Astrocyte (in vitro differentiated cells and primary cell): ENCODE measurements around the gene TMED4. TPM values are rescaled to one million over a fixed set of nuclear protein-coding genes. Genes with fewer than 3 reads are reported as not detected.

Experiments
- DNase-seq: peaks from one replicate; pipeline ENCODE4 v3.0.0-alpha.2; 2010; ENCODE audit warnings: low read depth
- FAIRE-seq: peaks from 2 replicates; lab custom pipeline; 2011; peaks lifted over from hg19 to GRCh38; lab: Jason Lieb, UNC
- H2AFZ ChIP-seq: 2 replicates; pipeline ENCODE4 v1.6.0; 2012; ENCODE audit warnings: low read depth, low read length, inconsistent platforms
- H3K27ac ChIP-seq: 2 replicates; pipeline ENCODE4 v1.5.1; 2011; ENCODE audit warnings: low read depth, low read length, inconsistent platforms
- H3K27me3 ChIP-seq: 2 replicates; pipeline ENCODE4 v1.6.0; 2011; ENCODE audit warnings: low read length, inconsistent platforms; ENCODE audit not compliant: insufficient read depth
- H3K36me3 ChIP-seq: 2 replicates; pipeline ENCODE4 v1.5.1; 2011; ENCODE audit warnings: low read length, inconsistent platforms; ENCODE audit not compliant: insufficient read depth
- H3K4me1 ChIP-seq: 2 replicates; pipeline ENCODE4 v1.5.1; 2011; ENCODE audit warnings: low read length, inconsistent platforms; ENCODE audit not compliant: insufficient read depth
- H3K4me2 ChIP-seq: 2 replicates; pipeline ENCODE4 v1.6.0; 2012; ENCODE audit warnings: low read length, inconsistent platforms
- H3K4me3 ChIP-seq: 2 replicates; pipeline ENCODE4 v1.5.1; 2011; ENCODE audit warnings: low read depth, mild to moderate bottlenecking, low read length, inconsistent platforms; ENCODE audit not compliant: insufficient read depth
- H3K79me2 ChIP-seq: 2 replicates; pipeline ENCODE4 v1.6.0; 2012; ENCODE audit warnings: mild to moderate bottlenecking, low read length, inconsistent platforms; ENCODE audit not compliant: insufficient read depth
- H3K9ac ChIP-seq: 2 replicates; pipeline ENCODE4 v1.6.0; 2012; ENCODE audit warnings: mild to moderate bottlenecking, low read length, inconsistent platforms
- H3K9me3 ChIP-seq: 2 replicates; pipeline ENCODE4 v1.5.1; 2012; ENCODE audit warnings: low read depth, mild to moderate bottlenecking, low read length, inconsistent platforms; ENCODE audit not compliant: insufficient read depth
- H4K20me1 ChIP-seq: 2 replicates; pipeline ENCODE4 v1.6.0; 2012; ENCODE audit warnings: low read length, inconsistent platforms; ENCODE audit not compliant: insufficient read depth
- H3K27ac Mint-ChIP-seq: one replicate; pipeline ENCODE4 v1.8.0; 2021; ENCODE audit warnings: mild to moderate bottlenecking, mixed read lengths; ENCODE audit not compliant: unreplicated experiment
- H3K27me3 Mint-ChIP-seq: one replicate; pipeline ENCODE4 v1.8.0; 2021; ENCODE audit warnings: low read depth, mixed read lengths; ENCODE audit not compliant: unreplicated experiment
- H3K36me3 Mint-ChIP-seq: one replicate; pipeline ENCODE4 v1.8.0; 2021; ENCODE audit warnings: low read depth, mixed read lengths; ENCODE audit not compliant: unreplicated experiment
- H3K4me1 Mint-ChIP-seq: one replicate; pipeline ENCODE4 v1.8.0; 2021; ENCODE audit warnings: low read depth, mixed read lengths; ENCODE audit not compliant: unreplicated experiment
- H3K4me3 Mint-ChIP-seq: one replicate; pipeline ENCODE4 v1.8.0; 2021; ENCODE audit warnings: mild to moderate bottlenecking, moderate library complexity, mixed read lengths; ENCODE audit not compliant: unreplicated experiment
- H3K9me3 Mint-ChIP-seq: one replicate; pipeline ENCODE4 v1.8.0; 2021; ENCODE audit warnings: mild to moderate bottlenecking, mixed read lengths; ENCODE audit not compliant: unreplicated experiment
- EZH2 ChIP-seq: IDR thresholded peaks from 2 replicates; pipeline ENCODE4 v1.6.1; 2012; ENCODE audit warnings: mild to moderate bottlenecking, low read length, inconsistent platforms; ENCODE audit not compliant: insufficient read depth
- total RNA-seq: library from RNA; stranded (reverse); gene quantifications from 2 replicates; pipeline ENCODE4 v1.2.1, GENCODE V29; 2021
- TF ChIP-seq, protein P1 (sequence below): IDR thresholded peaks from 2 replicates; pipeline ENCODE4 v1.5.1; 2011; ENCODE audit warnings: low read depth, mild to moderate bottlenecking, inconsistent platforms, low read length, moderate library complexity; ENCODE audit not compliant: insufficient read depth

TMED4 gene
- total RNA-seq, 1 donor from 2014 or later, result 69.2 TPM

GRCh38 chr7:44531421-44532380 lies 50.3 kb downstream of the TMED4 start:
- Histone ChIP-seq H3K36me3 (no peaks in the 10 kb centered on the region), H3K79me2 (no peaks in the 10 kb centered on the region), H3K27me3 (no peaks in the 10 kb centered on the region), H2AFZ (no peak overlapping the region), H4K20me1 (no peaks in the 10 kb centered on the region), H3K4me1 (no peaks in the 10 kb centered on the region), H3K9ac (no peak overlapping the region), H3K9me3 (no peaks in the 10 kb centered on the region), H3K4me3 (no peak overlapping the region), H3K4me2 (no peak overlapping the region), H3K27ac (no peak overlapping the region)
- peaks cover 8% of the 10 kb centered on the region for H3K27me3 Mint-ChIP-seq
- peaks cover 3% of the 10 kb centered on the region for H3K36me3 Mint-ChIP-seq
- TF ChIP-seq EZH2, result no peak
- TF ChIP-seq, protein P1, sequence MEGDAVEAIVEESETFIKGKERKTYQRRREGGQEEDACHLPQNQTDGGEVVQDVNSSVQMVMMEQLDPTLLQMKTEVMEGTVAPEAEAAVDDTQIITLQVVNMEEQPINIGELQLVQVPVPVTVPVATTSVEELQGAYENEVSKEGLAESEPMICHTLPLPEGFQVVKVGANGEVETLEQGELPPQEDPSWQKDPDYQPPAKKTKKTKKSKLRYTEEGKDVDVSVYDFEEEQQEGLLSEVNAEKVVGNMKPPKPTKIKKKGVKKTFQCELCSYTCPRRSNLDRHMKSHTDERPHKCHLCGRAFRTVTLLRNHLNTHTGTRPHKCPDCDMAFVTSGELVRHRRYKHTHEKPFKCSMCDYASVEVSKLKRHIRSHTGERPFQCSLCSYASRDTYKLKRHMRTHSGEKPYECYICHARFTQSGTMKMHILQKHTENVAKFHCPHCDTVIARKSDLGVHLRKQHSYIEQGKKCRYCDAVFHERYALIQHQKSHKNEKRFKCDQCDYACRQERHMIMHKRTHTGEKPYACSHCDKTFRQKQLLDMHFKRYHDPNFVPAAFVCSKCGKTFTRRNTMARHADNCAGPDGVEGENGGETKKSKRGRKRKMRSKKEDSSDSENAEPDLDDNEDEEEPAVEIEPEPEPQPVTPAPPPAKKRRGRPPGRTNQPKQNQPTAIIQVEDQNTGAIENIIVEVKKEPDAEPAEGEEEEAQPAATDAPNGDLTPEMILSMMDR, result no peak
- FAIRE-seq (no peak), DNase-seq (no peak)
- H3K4me3 Mint-ChIP-seq, result no peak overlapping the region
- H3K27ac Mint-ChIP-seq, result no peak overlapping the region
- H3K9me3 Mint-ChIP-seq, result peaks cover 17% of the 10 kb centered on the region
- no peaks in the 10 kb centered on the region for H3K4me1 Mint-ChIP-seq

- no peak overlapping the region for H3K27ac Mint-ChIP-seq
- peaks cover 3% of the 10 kb centered on the region for H3K36me3 Mint-ChIP-seq
These were observed 51.0 kb downstream of the TMED4 start for GRCh38 chr7:44530990-44531389.

More at GRCh38 chr7:44530990-44531389, 51.0 kb downstream of the TMED4 start:
- Mint-ChIP-seq H3K4me3 (no peak overlapping the region), H3K9me3 (peaks cover 19% of the 10 kb centered on the region), H3K4me1 (no peaks in the 10 kb centered on the region), H3K27me3 (peaks cover 8% of the 10 kb centered on the region)
- TF ChIP-seq, protein P1, result no peak
- no peak for TF ChIP-seq EZH2
- Histone ChIP-seq H4K20me1 (no peaks in the 10 kb centered on the region), H3K36me3 (no peaks in the 10 kb centered on the region), H3K9ac (no peak overlapping the region), H3K27me3 (no peaks in the 10 kb centered on the region), H3K9me3 (no peaks in the 10 kb centered on the region), H2AFZ (no peak overlapping the region), H3K27ac (no peak overlapping the region), H3K4me1 (no peaks in the 10 kb centered on the region), H3K4me3 (no peak overlapping the region), H3K4me2 (no peak overlapping the region), H3K79me2 (no peaks in the 10 kb centered on the region)
- no peak for FAIRE-seq
- DNase-seq, result no peak

Other genes starting within 250 kb of the TMED4 start
- gene NUDCD3, start 91.6 kb downstream of the TMED4 start, total RNA-seq, result 86.8 and 94.6 TPM in 2 replicates
- 0.05 and 0.07 TPM in 2 replicates for gene NPC1L1, start 40.9 kb downstream of the TMED4 start, total RNA-seq
- 65.6 and 75.6 TPM in 2 replicates for gene DDX56, start 8.3 kb downstream of the TMED4 start, total RNA-seq
- gene OGDH, start 24.4 kb upstream of the TMED4 start, total RNA-seq, result 65.6 and 73.7 TPM in 2 replicates
- 62.5 and 76.8 TPM in 2 replicates for gene ZMIZ2, start 166.6 kb upstream of the TMED4 start, total RNA-seq
- 1,461 and 1,628 TPM in 2 replicates for gene PPIA, start 214.4 kb upstream of the TMED4 start, total RNA-seq